ENCODE results near the gene ANKRD55.
"Not testable (repeated sequence)": the region's sequence is repeated elsewhere in the genome, so short reads cannot be mapped to it uniquely, and the experiment has no call there.

ANKRD55 gene

DNA sequence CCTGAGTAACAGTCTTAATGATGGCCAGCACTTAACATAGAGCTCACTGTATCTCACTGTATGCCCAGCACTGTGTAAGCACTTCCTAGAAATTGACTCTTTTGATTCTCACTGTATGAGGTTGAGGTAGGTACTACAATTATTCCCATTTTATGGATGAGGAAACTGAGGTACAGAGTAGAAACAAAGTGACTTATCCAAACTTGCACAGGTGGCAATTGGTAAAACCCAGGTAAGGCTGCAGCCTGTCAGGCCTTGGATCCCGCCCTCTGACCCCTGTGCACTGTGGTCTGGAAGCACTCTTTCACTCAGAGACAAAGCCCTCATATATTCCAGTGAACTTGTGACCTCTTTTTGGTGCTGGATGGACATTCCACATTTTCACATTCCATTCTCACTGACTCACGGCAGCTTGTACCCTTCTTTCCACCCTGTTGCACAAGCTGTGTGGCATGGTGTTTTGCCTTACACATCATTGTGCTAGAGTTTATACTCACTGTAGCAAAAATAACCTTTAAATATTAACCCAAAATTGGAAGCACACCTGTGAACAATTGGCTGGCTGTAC is 21.7 kb downstream of the ANKRD55 start:
- in situ Hi-C loops (cut with HindIII; ENCODE audit: low sequenced_read_pairs) = no loop called here
- H3K4me3 ChIP-seq (ENCODE audit: low read depth, low read length) = no peak overlapping the region
- DNase-seq (ENCODE audit: low read depth, low spot score) = peak; percentile 80
- TF ChIP-seq, protein P1, sequence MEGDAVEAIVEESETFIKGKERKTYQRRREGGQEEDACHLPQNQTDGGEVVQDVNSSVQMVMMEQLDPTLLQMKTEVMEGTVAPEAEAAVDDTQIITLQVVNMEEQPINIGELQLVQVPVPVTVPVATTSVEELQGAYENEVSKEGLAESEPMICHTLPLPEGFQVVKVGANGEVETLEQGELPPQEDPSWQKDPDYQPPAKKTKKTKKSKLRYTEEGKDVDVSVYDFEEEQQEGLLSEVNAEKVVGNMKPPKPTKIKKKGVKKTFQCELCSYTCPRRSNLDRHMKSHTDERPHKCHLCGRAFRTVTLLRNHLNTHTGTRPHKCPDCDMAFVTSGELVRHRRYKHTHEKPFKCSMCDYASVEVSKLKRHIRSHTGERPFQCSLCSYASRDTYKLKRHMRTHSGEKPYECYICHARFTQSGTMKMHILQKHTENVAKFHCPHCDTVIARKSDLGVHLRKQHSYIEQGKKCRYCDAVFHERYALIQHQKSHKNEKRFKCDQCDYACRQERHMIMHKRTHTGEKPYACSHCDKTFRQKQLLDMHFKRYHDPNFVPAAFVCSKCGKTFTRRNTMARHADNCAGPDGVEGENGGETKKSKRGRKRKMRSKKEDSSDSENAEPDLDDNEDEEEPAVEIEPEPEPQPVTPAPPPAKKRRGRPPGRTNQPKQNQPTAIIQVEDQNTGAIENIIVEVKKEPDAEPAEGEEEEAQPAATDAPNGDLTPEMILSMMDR (IDR thresholded peaks at IDR 0.05; ENCODE audit: low read depth, low read length) = no peak

DNA sequence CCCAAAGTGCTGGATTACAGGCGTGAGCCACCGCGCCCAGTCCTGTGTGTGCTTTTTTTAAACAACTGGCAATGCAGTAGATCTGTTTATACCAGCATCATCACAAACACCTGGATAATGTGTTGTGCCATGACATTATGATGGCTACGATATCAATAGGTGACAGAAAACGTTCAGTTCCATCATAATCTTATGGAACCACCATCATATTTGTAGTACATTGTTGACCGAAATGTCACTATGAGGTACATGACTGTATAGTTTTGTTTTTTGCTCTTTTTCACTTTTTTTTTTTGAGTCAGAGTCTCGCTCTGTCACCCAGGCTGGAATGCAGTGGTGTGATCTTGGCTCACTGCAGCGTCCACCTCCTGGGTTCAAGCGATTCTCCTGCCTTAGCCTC is 24.4 kb downstream of the ANKRD55 start:
- no peak overlapping the region for H3K4me3 ChIP-seq (ENCODE audit: low read depth, low read length)
- TF ChIP-seq, protein P1 (IDR thresholded peaks at IDR 0.05; ENCODE audit: low read depth, low read length) = no peak
- in situ Hi-C loops (cut with HindIII; ENCODE audit: low sequenced_read_pairs) = no loop called here
- DNase-seq (ENCODE audit: low read depth, low spot score) = no peak

DNA sequence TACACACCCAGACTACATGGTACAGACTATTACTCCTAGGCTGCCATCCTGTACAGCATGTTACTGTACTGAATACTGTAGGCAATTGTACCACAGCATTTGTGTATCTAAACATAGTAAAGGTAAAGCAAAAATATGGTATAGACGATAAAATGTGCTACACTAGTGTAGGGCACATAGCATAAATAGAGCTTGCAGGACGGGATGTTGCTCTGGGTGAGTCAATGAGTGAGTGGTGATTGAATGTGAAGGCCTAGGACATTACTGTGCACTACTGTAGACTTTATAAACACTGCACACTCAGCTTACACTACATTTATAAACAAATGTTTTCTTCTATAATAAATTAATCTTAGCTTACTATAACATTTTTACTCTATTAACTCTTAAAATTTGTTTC is 25.6 kb downstream of the ANKRD55 start:
- TF ChIP-seq, protein P1 (IDR thresholded peaks at IDR 0.05; ENCODE audit: low read depth, low read length) = no peak
- DNase-seq (ENCODE audit: low read depth, low spot score) = no peak
- H3K4me3 ChIP-seq (ENCODE audit: low read depth, low read length) = no peak overlapping the region
- in situ Hi-C loops (cut with HindIII; ENCODE audit: low sequenced_read_pairs) = no loop called here

DNA sequence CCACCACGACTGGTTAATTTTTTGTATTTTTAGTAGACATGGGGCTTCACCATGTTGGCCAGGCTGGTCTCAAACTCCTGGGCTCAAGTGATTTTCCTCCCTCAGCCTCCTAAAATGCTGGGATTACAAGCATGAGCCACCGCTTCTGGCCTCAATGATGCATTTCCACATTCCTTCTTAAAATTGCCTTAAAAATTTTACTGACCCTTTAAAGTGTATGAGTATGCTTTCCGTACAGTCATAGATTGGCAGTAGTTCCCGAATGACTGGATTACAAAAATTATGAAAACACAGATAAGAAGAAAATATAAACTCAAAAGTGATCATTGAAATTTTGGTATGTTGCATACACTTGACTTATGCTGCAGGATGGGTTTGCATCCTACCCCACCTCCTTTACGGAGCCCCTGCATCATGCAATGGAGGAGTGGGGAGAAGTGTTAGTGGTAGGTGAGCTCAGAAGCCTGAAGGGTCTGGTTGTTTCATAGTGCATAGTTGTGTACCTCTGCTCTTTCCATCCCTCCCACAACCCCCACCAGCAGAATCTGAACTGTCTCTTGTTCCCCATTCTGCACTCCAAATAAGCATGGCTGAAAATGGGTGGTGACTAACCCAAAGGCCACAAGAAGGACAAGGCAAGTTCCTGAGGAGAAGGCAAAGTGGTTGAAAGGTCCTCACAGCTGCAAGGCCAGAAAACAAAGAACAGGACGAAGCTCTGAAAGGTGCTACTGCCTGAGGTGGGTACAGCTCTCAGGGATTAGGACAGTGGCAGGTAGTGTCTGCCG is 26.8 kb downstream of the ANKRD55 start:
- in situ Hi-C loops (cut with HindIII; ENCODE audit: low sequenced_read_pairs) = no loop called here
- H3K4me3 ChIP-seq (ENCODE audit: low read depth, low read length) = no peak overlapping the region
- TF ChIP-seq, protein P1 (IDR thresholded peaks at IDR 0.05; ENCODE audit: low read depth, low read length) = no peak
- peak; percentile 32 for DNase-seq (ENCODE audit: low read depth, low spot score)

DNA sequence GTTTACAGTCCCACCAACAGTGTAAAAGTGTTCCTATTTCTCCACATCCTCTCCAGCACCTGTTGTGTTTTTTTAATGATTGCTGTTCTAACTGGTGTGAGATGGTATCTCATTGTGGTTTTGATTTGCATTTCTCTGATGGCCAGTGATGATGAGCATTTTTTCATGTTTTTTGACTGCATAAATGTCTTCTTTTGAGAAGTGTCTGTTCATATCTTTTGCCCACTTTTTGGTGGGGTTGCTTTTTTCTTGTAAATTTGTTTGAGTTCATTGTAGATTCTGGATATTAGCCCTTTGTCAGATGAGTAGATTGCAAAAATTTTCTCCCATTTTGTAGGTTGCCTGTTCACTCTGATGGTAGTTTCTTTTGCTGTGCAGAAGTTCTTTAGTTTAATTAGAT is 29.2 kb downstream of the ANKRD55 start:
- H3K4me3 ChIP-seq (ENCODE audit: low read depth, low read length); DNase-seq (ENCODE audit: low read depth, low spot score); in situ Hi-C loops (cut with HindIII; ENCODE audit: low sequenced_read_pairs): not testable (repeated sequence)

DNA sequence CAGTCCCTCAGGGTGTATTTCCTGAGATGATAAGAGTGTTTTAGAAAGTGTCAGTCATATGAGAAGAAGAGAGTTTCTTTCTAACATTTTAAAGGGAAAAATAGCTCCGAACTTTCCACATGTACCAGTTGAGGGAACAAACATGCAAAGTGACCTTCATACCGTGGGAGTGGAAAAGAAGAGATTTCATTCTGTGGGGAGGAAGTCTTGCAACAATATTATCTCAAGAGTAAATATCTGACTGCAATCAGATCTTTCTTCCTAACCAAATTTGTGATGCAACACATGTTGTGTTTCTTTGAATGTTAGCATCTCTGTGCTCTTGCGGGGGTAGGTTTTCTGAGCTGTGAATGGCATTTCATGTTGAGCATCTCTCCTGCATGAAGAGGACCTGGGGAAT is 30.6 kb downstream of the ANKRD55 start:
- H3K4me3 ChIP-seq (ENCODE audit: low read depth, low read length) = no peak overlapping the region
- no peak for DNase-seq (ENCODE audit: low read depth, low spot score)
- TF ChIP-seq, protein P1 (IDR thresholded peaks at IDR 0.05; ENCODE audit: low read depth, low read length) = no peak
- in situ Hi-C loops (cut with HindIII; ENCODE audit: low sequenced_read_pairs) = no loop called here

DNA sequence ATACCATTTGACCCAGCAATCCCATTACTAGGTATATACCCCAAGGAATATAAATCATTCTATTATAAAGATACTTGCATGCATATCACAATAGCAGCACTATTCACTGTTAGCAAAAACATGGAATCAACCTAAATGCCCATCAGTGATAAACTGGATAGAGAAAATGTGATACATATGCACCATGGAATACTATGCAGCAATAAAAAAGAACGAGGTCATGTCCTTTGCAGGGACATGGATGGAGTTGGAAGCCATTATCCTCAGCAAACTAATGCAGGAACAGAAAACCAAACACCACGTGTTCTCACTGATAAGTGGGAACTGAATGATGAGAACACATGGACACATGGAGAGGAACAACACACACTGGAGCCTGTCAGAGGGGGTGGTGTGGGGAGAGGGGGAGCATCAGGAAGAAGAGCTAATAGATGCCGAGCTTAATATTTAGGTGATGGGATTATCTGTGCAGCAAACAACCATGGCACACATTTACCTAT is 31.3 kb downstream of the ANKRD55 start:
- H3K4me3 ChIP-seq (ENCODE audit: low read depth, low read length); in situ Hi-C loops (cut with HindIII; ENCODE audit: low sequenced_read_pairs); DNase-seq (ENCODE audit: low read depth, low spot score): not testable (repeated sequence)

Data from astrocyte of the spinal cord (primary cell).